NCI-H1436 (cell line): ENCODE results near the gene TOPBP1.
"Not testable (repeated sequence)": the region's sequence is repeated elsewhere in the genome, so short reads cannot be mapped to it uniquely, and the experiment has no call there.

Source experiments
- DNase-seq: peaks from one replicate; lab custom pipeline; 2025; lab: John Stamatoyannopoulos, UW

TOPBP1 gene

GRCh38 chr3:133674290-133674919 lies 12.7 kb upstream of the TOPBP1 start:
- DNase-seq, result no peak

GRCh38 chr3:133673746-133674145 lies 12.0 kb upstream of the TOPBP1 start:
- DNase-seq, result no peak

GRCh38 chr3:133672461-133672860 lies 10.7 kb upstream of the TOPBP1 start:
- DNase-seq, result no peak

GRCh38 chr3:133670525-133670995 lies 8.8 kb upstream of the TOPBP1 start:
- no peak for DNase-seq

- no peak for DNase-seq
These were observed 8.3 kb upstream of the TOPBP1 start for GRCh38 chr3:133669949-133670524.

- DNase-seq, result no peak
These were observed 5.4 kb upstream of the TOPBP1 start for GRCh38 chr3:133667118-133667517.

GRCh38 chr3:133665188-133665587 lies 3.4 kb upstream of the TOPBP1 start:
- not testable (repeated sequence) for DNase-seq

GRCh38 chr3:133663569-133664313 lies 2.0 kb upstream of the TOPBP1 start:
- peak; percentile 80 for DNase-seq

GRCh38 chr3:133662278-133662651 lies 524 bp upstream of the TOPBP1 start:
- DNase-seq, result peak; percentile 45

GRCh38 chr3:133659806-133660205 lies 1.9 kb downstream of the TOPBP1 start:
- DNase-seq, result no peak

GRCh38 chr3:133655731-133656515 lies 5.8 kb downstream of the TOPBP1 start:
- no peak for DNase-seq

- DNase-seq, result no peak
These were observed 12.2 kb downstream of the TOPBP1 start for GRCh38 chr3:133649486-133650068.

- DNase-seq, result no peak
These were observed 17.0 kb downstream of the TOPBP1 start for GRCh38 chr3:133644768-133645167.

GRCh38 chr3:133643611-133644010 lies 18.1 kb downstream of the TOPBP1 start:
- DNase-seq, result no peak

GRCh38 chr3:133641254-133641653 lies 20.5 kb downstream of the TOPBP1 start:
- DNase-seq, result no peak

- no peak for DNase-seq
These were observed 28.3 kb downstream of the TOPBP1 start for GRCh38 chr3:133633439-133633838.

GRCh38 chr3:133629146-133629545 lies 32.6 kb downstream of the TOPBP1 start:
- DNase-seq, result no peak

GRCh38 chr3:133627789-133628188 lies 34.0 kb downstream of the TOPBP1 start:
- DNase-seq, result no peak

GRCh38 chr3:133620066-133620784 lies 41.5 kb downstream of the TOPBP1 start:
- DNase-seq, result no peak

GRCh38 chr3:133611534-133611933 lies 50.2 kb downstream of the TOPBP1 start:
- no peak for DNase-seq

- DNase-seq, result no peak
These were observed 51.7 kb downstream of the TOPBP1 start for GRCh38 chr3:133610031-133610430.
